Left colon (tissue), 2 donors: ENCODE data around the gene FTSJ1. TPM values are rescaled to one million over a fixed set of nuclear protein-coding genes. Genes with fewer than 3 reads are reported as not detected.

Source experiments
- ATAC-seq: fragments of 200-7000 bp; cut with Tn5 transposase; one replicate; pipeline ENCODE4 v1.9.1; 2020; ENCODE audit warnings: mild to moderate bottlenecking, moderate library complexity
- DNase-seq, 2 donors: peaks; one replicate each; pipeline ENCODE4 v3.0.0-alpha.2; 2020
- intact Hi-C, 2 donors: fragments of 100-400 bp; cut with DNase I in 1 of 2; cut with micrococcal nuclease in 1 of 2; formaldehyde crosslinking; loops; one replicate each; pipeline versions ENCODE4 v1.11.2 to v1.14.0; 2022; cut with DNase I, micrococcal nuclease
- total RNA-seq, 2 donors: library from RNA; stranded (reverse); fragmentation: NEBNext Ultra II Directional; extraction: Animal tissue kit (Norgen Biotek cat#: 25700); gene quantifications; one replicate each; pipeline ENCODE4 v1.2.1, GENCODE V29; 2021
- donor health status: DM: no; HTN: no; CAD: no.
- donor health status: DM: yes; HTN: yes; CAD: no.

The FTSJ1 gene
- total RNA-seq, 2 donors from 2014 or later, result 19.5 to 25.1 TPM

- ATAC-seq (no peak), DNase-seq (no peak)
- intact Hi-C loops, result no loop called here
Observed at GRCh38 chrX:48489296-48489695, 13.3 kb downstream of the FTSJ1 start.

GRCh38 chrX:48489892-48490291 lies 13.9 kb downstream of the FTSJ1 start:
- ATAC-seq (no peak), DNase-seq (no peak)
- intact Hi-C loops, result no loop called here

GRCh38 chrX:48490661-48491060 lies 14.7 kb downstream of the FTSJ1 start:
- intact Hi-C loops, result no loop called here
- DNase-seq (no peak), ATAC-seq (no peak)

GRCh38 chrX:48491809-48492208 lies 15.8 kb downstream of the FTSJ1 start:
- intact Hi-C loops, result no loop called here
- ATAC-seq, result no peak
- no peak for DNase-seq

GRCh38 chrX:48492293-48492910 lies 16.4 kb downstream of the FTSJ1 start:
- ATAC-seq (no peak), DNase-seq (no peak)
- intact Hi-C loops, result no loop called here

- peak in 1 of 2 donors; percentile 28 for DNase-seq
- ATAC-seq, result peak; percentile 76
- intact Hi-C loops, result no loop called here
Observed at GRCh38 chrX:48493890-48494364, 17.9 kb downstream of the FTSJ1 start.

- intact Hi-C loops, result no loop called here
- ATAC-seq, result no peak
- no peak for DNase-seq
Observed at GRCh38 chrX:48496660-48497059, 20.7 kb downstream of the FTSJ1 start.

- DNase-seq, result no peak
- intact Hi-C loops, result no loop called here
- ATAC-seq, result no peak
Observed at GRCh38 chrX:48497871-48498270, 21.9 kb downstream of the FTSJ1 start.

- ATAC-seq, result no peak
- intact Hi-C loops, result no loop called here
- DNase-seq, result no peak
Observed at GRCh38 chrX:48498374-48498809, 22.4 kb downstream of the FTSJ1 start.

- DNase-seq, result no peak
- intact Hi-C loops, result no loop called here
- ATAC-seq, result no peak
Observed at GRCh38 chrX:48504261-48504660, 28.3 kb downstream of the FTSJ1 start.

- intact Hi-C loops, result no loop called here
- DNase-seq (no peak), ATAC-seq (no peak)
Observed at GRCh38 chrX:48505481-48505880, 29.5 kb downstream of the FTSJ1 start.

GRCh38 chrX:48507246-48507645 lies 31.2 kb downstream of the FTSJ1 start:
- DNase-seq, result no peak
- ATAC-seq, result no peak
- intact Hi-C loops, result no loop called here

GRCh38 chrX:48508400-48509244 lies 32.6 kb downstream of the FTSJ1 start, which contains the start of gene PORCN:
Gene PORCN, plus strand, starts transcription at chrX:48508992. Its CDS starts 829 bp downstream, at chrX:48509821.
- intact Hi-C loops, result no loop called here
- DNase-seq (peak; percentile 83 to 87), ATAC-seq (peak; percentile 96)

GRCh38 chrX:48509245-48509590 lies 33.2 kb downstream of the FTSJ1 start:
- intact Hi-C loops, result no loop called here
- ATAC-seq (no peak), DNase-seq (no peak)

- intact Hi-C loops, result no loop called here
- ATAC-seq (no peak), DNase-seq (no peak)
Observed at GRCh38 chrX:48509619-48510018, 33.6 kb downstream of the FTSJ1 start.

GRCh38 chrX:48511560-48511959 lies 35.6 kb downstream of the FTSJ1 start:
- ATAC-seq (no peak), DNase-seq (peak in 1 of 2 donors; percentile 24)
- intact Hi-C loops, result no loop called here

GRCh38 chrX:48512371-48512935 lies 36.5 kb downstream of the FTSJ1 start:
- DNase-seq (no peak), ATAC-seq (no peak)
- intact Hi-C loops, result no loop called here

- DNase-seq (no peak), ATAC-seq (no peak)
- intact Hi-C loops, result no loop called here
Observed at GRCh38 chrX:48513670-48514069, 37.7 kb downstream of the FTSJ1 start.

- intact Hi-C loops, result no loop called here
- no peak for ATAC-seq
- no peak for DNase-seq
Observed at GRCh38 chrX:48514126-48514806, 38.3 kb downstream of the FTSJ1 start.
